Measurements from ENCODE around the gene DLG3. TPM values are rescaled to one million over a fixed set of nuclear protein-coding genes. Genes with fewer than 3 reads are reported as not detected.

DLG3 gene
- total and polyA plus RNA-seq, 4 donors: 0.57 to 6.5 (median 1.7) TPM

- no peak overlapping the region for H3K4me3 ChIP-seq (ENCODE audit: low read depth in 1 of 3, low read length in 3 of 3)
- H3K36me3 ChIP-seq (ENCODE audit: control insufficient read depth in 4 of 4, insufficient read depth in 3 of 4, low read depth in 1 of 4, low read length in 3 of 4): no peaks in the 10 kb centered on the region
- H3K27ac ChIP-seq (ENCODE audit: low read depth in 1 of 2, low read length in 2 of 2): no peak overlapping the region
Observed at GRCh38 chrX:70444946-70445656, 466 bp downstream of the DLG3 start.

More at GRCh38 chrX:70444946-70445656, 466 bp downstream of the DLG3 start:
- H3K9ac ChIP-seq (ENCODE audit: low read depth in 1 of 2, low read length in 2 of 2): no peak overlapping the region
- 7% methylated on average over 61 of the region's 61 CpGs for WGBS
- TF ChIP-seq, protein P1, sequence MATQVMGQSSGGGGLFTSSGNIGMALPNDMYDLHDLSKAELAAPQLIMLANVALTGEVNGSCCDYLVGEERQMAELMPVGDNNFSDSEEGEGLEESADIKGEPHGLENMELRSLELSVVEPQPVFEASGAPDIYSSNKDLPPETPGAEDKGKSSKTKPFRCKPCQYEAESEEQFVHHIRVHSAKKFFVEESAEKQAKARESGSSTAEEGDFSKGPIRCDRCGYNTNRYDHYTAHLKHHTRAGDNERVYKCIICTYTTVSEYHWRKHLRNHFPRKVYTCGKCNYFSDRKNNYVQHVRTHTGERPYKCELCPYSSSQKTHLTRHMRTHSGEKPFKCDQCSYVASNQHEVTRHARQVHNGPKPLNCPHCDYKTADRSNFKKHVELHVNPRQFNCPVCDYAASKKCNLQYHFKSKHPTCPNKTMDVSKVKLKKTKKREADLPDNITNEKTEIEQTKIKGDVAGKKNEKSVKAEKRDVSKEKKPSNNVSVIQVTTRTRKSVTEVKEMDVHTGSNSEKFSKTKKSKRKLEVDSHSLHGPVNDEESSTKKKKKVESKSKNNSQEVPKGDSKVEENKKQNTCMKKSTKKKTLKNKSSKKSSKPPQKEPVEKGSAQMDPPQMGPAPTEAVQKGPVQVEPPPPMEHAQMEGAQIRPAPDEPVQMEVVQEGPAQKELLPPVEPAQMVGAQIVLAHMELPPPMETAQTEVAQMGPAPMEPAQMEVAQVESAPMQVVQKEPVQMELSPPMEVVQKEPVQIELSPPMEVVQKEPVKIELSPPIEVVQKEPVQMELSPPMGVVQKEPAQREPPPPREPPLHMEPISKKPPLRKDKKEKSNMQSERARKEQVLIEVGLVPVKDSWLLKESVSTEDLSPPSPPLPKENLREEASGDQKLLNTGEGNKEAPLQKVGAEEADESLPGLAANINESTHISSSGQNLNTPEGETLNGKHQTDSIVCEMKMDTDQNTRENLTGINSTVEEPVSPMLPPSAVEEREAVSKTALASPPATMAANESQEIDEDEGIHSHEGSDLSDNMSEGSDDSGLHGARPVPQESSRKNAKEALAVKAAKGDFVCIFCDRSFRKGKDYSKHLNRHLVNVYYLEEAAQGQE (IDR thresholded peaks at IDR 0.05): no peak
- TF ChIP-seq RAD21 (IDR thresholded peaks at IDR 0.05) (no peak), CTCF (IDR thresholded peaks at IDR 0.05; ENCODE audit: low read depth, low read length, missing input control) (no peak), TAF1 (conservative IDR thresholded peaks at IDR 0.05) (no peak), SP1 (IDR thresholded peaks at IDR 0.05) (no peak), FOXA2 (IDR thresholded peaks at IDR 0.05) (no peak), ZBTB33 (IDR thresholded peaks at IDR 0.05) (no peak), GABPA (IDR thresholded peaks at IDR 0.05 in 1 of 2, conservative IDR thresholded peaks at IDR 0.05 in 1 of 2) (no peak), EGR1 (IDR thresholded peaks at IDR 0.05; ENCODE audit: low read depth in 2 of 2) (no peak), JUND (IDR thresholded peaks at IDR 0.05) (no peak), YY1 (IDR thresholded peaks at IDR 0.05) (no peak), FOXA1 (IDR thresholded peaks at IDR 0.05) (no peak), HNF4A (conservative IDR thresholded peaks at IDR 0.05) (no peak)
- peaks cover 0 to 6% (median 0%) of the 10 kb centered on the region in 4 donors for H3K27me3 ChIP-seq (ENCODE audit: control insufficient read depth in 4 of 4, insufficient read depth in 4 of 4, low read length in 3 of 4)
- peaks cover 0 to 4% (median 0%) of the 10 kb centered on the region in 4 donors for H3K9me3 ChIP-seq (ENCODE audit: control insufficient read depth in 4 of 4, low read length in 3 of 4)
- no peak for DNase-seq (ENCODE audit: low spot score)
- H3K4me1 ChIP-seq (ENCODE audit: control insufficient read depth in 4 of 4, insufficient read depth in 4 of 4, low read length in 3 of 4): peaks cover 0 to 3% (median 0%) of the 10 kb centered on the region in 4 donors
